SU-DHL-6 (cell line): Measurements from ENCODE around the gene PTPN20.
"Not testable (repeated sequence)": the region's sequence is repeated elsewhere in the genome, so short reads cannot be mapped to it uniquely, and the experiment has no call there.

Source experiments
- CTCF ChIP-seq: fragments of 200-600 bp; sonication (generic); IDR thresholded peaks from one replicate; pipeline ENCODE4 v1.5.1; 2017; ENCODE audit warnings: antibody characterized with exemption, mild to moderate bottlenecking, low read length, moderate library complexity; ENCODE audit not compliant: insufficient read depth, poor library complexity, severe bottlenecking
- EZH2phosphoT487 ChIP-seq: fragments of 200-600 bp; sonication (generic), shearing (Covaris generic); conservative IDR thresholded peaks from 2 replicates; pipeline ENCODE4 v1.6.1; 2018; ENCODE audit warnings: mild to moderate bottlenecking, antibody characterized with exemption, low read length, moderate library complexity, mixed read lengths

GRCh38 chr10:46922498-46922897 is 11.3 kb downstream of the PTPN20 start:
- TF ChIP-seq CTCF, EZH2phosphoT487: not testable (repeated sequence)
